ENCODE data around the gene TMEM80. TPM values are rescaled to one million over a fixed set of nuclear protein-coding genes. Genes with fewer than 3 reads are reported as not detected.

TMEM80 gene
- total RNA-seq, 1 experiment from 2014 or later: 17.6 TPM

DNA sequence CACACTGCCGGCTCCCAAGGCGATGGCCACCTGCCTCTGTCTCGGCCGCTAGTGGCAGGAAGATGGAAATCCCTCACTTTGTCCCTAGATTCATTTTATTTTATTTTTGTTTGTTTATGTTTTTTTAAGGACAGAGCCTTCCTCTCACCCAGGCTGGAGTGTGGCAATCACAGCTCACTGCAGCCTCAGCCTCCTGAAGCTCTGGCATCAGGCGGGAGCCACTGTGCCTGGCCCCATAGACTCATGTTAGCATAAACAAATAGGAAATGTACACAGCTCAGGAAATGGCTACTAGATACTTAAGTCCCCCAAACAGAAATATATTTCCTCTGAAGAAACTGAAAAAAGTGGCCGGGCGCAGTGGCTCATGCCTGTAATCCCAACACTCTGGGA is 3.5 kb downstream of the TMEM80 start:
- CTCF ChIA-PET: no interaction called here
- no TSS peak for BruUV-seq (replicated peaks)
- intact Hi-C loops (cut with micrococcal nuclease; ENCODE audit: unreplicated experiment): no loop called here
- Histone ChIP-seq H3K4me3 (ENCODE audit: low read depth, low read length, poor library complexity, severe bottlenecking) (no peak overlapping the region), H3K4me1 (ENCODE audit: insufficient read depth, low read length, poor library complexity, severe bottlenecking) (peaks cover under 1% of the 10 kb centered on the region), H3K27me3 (replicated peaks; ENCODE audit: insufficient read depth, low read depth, low read length, poor library complexity) (no peaks in the 10 kb centered on the region), H3K9me3 (ENCODE audit: low read depth, low read length, poor library complexity, severe bottlenecking) (no peaks in the 10 kb centered on the region), H3K36me3 (ENCODE audit: insufficient read depth, low read length, poor library complexity, severe bottlenecking) (no peaks in the 10 kb centered on the region), H3K27ac (ENCODE audit: low read depth, low read length, poor library complexity, severe bottlenecking) (no peak overlapping the region)
- no peak for DNase-seq (ENCODE audit: low spot score)
- TF ChIP-seq, protein P1, sequence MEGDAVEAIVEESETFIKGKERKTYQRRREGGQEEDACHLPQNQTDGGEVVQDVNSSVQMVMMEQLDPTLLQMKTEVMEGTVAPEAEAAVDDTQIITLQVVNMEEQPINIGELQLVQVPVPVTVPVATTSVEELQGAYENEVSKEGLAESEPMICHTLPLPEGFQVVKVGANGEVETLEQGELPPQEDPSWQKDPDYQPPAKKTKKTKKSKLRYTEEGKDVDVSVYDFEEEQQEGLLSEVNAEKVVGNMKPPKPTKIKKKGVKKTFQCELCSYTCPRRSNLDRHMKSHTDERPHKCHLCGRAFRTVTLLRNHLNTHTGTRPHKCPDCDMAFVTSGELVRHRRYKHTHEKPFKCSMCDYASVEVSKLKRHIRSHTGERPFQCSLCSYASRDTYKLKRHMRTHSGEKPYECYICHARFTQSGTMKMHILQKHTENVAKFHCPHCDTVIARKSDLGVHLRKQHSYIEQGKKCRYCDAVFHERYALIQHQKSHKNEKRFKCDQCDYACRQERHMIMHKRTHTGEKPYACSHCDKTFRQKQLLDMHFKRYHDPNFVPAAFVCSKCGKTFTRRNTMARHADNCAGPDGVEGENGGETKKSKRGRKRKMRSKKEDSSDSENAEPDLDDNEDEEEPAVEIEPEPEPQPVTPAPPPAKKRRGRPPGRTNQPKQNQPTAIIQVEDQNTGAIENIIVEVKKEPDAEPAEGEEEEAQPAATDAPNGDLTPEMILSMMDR (conservative IDR thresholded peaks at IDR 0.05; ENCODE audit: low read depth, low read length): no peak
- no peak for TF ChIP-seq EZH2 (IDR thresholded peaks at IDR 0.05; ENCODE audit: borderline replicate concordance, low read depth, low read length, poor library complexity, severe bottlenecking)
- POLR2A ChIA-PET (ENCODE audit: low non-redundant PET): no interaction called here

DNA sequence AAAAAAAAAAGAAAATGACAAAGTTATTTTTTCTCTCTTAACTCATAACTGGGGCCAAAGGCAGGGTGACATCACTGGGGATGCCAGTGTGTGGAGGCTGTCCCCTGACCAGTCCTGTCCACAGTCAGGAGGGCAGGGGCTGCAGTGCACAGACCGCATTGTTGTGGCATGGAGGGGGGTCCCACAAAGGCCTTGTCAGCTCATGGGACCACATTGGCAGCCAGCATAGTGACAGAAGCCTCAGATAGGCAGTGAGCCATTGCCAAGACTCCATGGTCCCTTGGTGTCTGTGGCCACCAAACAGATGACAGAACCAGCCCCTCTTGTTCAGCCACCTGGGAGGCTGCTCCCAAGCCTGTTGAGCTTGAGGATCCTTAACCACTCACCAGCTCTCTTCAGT is 4.1 kb downstream of the TMEM80 start:
- Histone ChIP-seq H3K4me1 (ENCODE audit: insufficient read depth, low read length, poor library complexity, severe bottlenecking) (no peaks in the 10 kb centered on the region), H3K9me3 (ENCODE audit: low read depth, low read length, poor library complexity, severe bottlenecking) (no peaks in the 10 kb centered on the region), H3K36me3 (ENCODE audit: insufficient read depth, low read length, poor library complexity, severe bottlenecking) (no peaks in the 10 kb centered on the region), H3K27me3 (replicated peaks; ENCODE audit: insufficient read depth, low read depth, low read length, poor library complexity) (no peaks in the 10 kb centered on the region), H3K4me3 (ENCODE audit: low read depth, low read length, poor library complexity, severe bottlenecking) (no peak overlapping the region), H3K27ac (ENCODE audit: low read depth, low read length, poor library complexity, severe bottlenecking) (no peak overlapping the region)
- no peak for DNase-seq (ENCODE audit: low spot score)
- CTCF ChIA-PET: no interaction called here
- POLR2A ChIA-PET (ENCODE audit: low non-redundant PET): no interaction called here
- no TSS peak for BruUV-seq (replicated peaks)
- intact Hi-C loops (cut with micrococcal nuclease; ENCODE audit: unreplicated experiment): no loop called here
- TF ChIP-seq, protein P1 (conservative IDR thresholded peaks at IDR 0.05; ENCODE audit: low read depth, low read length): no peak
- TF ChIP-seq EZH2 (IDR thresholded peaks at IDR 0.05; ENCODE audit: borderline replicate concordance, low read depth, low read length, poor library complexity, severe bottlenecking): no peak

DNA sequence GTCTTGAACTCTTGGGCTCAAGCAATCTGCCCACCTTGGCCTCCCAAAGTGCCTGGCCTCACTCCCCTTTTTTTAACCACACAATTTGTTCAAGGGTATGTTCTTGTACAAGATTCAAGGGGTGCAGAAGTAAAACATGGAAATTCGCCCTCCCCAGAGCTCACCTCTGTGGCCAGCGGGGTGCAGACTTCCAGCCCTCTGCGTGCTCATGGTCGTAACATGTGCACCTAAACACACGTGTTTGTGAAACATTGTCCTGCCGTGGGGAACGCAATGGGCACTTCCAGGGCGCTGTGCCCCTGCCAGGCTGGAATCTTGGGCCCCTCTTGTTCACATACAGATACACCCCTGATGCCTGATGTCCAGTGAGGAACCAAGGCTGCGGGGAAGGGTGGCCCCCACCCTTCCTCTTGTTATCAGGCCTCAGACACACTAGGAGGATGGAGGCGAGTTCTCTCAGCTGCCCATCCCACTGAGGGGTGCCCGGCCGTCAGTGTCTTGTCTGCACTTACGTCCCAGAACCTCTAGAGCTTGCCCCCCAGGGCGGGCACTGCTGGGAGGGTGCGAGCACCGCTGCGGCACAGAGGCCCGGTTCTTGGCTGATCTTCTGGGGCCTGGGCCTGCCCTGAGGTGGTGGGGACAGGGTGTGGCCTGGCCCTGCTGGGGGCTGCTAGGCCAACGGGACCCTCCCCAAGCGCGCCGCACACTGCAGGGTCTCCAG is 6.3 kb downstream of the TMEM80 start:
- no peaks in the 10 kb centered on the region for H3K4me1 ChIP-seq (ENCODE audit: insufficient read depth, low read length, poor library complexity, severe bottlenecking)
- intact Hi-C loops (cut with micrococcal nuclease; ENCODE audit: unreplicated experiment): no loop called here
- H3K36me3 ChIP-seq (ENCODE audit: insufficient read depth, low read length, poor library complexity, severe bottlenecking): no peaks in the 10 kb centered on the region
- H3K27ac ChIP-seq (ENCODE audit: low read depth, low read length, poor library complexity, severe bottlenecking): no peak overlapping the region
- H3K27me3 ChIP-seq (replicated peaks; ENCODE audit: insufficient read depth, low read depth, low read length, poor library complexity): no peaks in the 10 kb centered on the region
- TF ChIP-seq EZH2 (IDR thresholded peaks at IDR 0.05; ENCODE audit: borderline replicate concordance, low read depth, low read length, poor library complexity, severe bottlenecking): no peak
- H3K9me3 ChIP-seq (ENCODE audit: low read depth, low read length, poor library complexity, severe bottlenecking): no peaks in the 10 kb centered on the region
- ChIA-PET POLR2A (ENCODE audit: low non-redundant PET) (no interaction called here), CTCF (no interaction called here)
- no TSS peak for BruUV-seq (replicated peaks)
- DNase-seq (ENCODE audit: low spot score): no peak
- no peak overlapping the region for H3K4me3 ChIP-seq (ENCODE audit: low read depth, low read length, poor library complexity, severe bottlenecking)
